HK-2 (cell line): ENCODE results near the gene TAS2R20.

Source experiments
- DNase-seq: peaks from one replicate; pipeline ENCODE4 v3.0.0-alpha.2; 2018; ENCODE audit not compliant: unreplicated experiment

Gene TAS2R20

DNA sequence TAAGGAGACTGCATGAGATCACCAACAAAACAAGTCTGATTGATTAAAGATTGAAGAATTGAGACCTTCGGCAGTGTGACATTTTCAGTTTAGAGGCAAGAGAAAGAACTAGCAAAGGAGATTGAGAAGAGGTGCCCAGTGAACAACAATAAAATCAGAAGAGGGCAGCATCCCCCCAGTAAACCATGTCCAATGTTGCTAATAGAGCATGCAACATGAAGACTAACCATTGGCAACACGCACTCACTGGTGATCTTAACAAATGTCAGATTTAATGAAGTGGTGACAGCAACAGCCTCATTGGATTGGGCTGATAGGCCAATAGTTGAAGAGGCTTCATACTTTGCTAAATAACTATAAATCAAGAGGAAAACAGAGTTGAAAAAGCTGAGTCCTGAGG lies 38.3 kb downstream of the TAS2R20 start:
- no peak for DNase-seq

DNA sequence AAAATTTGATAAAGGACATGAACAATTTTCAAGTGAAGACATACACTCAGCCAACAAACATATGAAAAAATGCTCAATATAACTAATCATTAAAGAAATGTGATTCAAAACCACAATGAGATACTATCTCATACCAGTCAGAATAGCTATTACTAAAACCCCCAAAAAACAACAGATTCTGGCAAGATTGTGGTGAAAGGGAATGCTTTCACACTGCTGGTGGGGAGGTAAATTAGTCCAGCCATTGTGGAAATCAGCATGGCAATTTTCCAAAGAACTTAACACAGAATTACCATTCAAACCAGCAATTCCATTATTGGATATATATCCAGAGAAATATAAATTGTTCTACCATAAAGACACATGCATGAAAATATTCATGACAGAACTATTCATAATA lies 40.4 kb downstream of the TAS2R20 start:
- DNase-seq = no peak

DNA sequence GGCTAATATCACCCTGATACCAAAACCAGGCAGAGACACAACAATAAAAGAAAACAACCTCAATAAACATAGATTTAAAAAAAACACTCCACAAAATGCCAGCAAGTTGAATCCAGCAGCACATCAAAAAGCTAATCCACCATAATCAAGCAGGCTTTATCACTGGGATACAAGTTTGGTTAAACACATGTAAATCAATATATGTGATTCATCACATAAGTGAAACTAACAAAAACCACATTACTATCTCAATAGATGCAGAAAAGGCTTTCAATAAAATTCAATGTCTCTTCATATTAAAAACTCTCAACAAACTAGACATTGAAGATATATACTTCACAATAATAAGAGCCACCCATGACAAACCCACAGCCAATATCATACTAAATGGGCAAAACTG lies 42.0 kb downstream of the TAS2R20 start:
- DNase-seq = no peak

DNA sequence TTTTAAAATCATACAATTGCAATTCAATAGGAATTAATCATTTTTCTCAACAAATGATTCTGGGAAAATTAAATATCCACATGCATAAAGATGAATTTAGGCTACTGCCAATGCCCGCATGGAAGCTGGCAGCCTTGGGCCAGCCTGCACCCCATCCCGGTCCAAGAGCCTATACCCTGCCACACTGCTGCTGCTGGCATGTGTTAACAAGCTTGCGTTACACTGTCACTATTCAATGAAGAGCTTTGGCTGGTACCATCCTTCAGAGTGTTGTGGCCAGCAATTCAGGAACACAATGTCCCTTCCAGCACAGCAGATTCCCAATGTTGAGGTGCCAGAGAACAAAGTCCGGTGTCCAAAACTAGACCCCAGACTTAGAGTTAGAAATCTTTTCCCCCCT lies 45.5 kb downstream of the TAS2R20 start:
- DNase-seq = no peak
